ENCODE results near the gene GALNTL6.

Gene GALNTL6

GRCh38 chr4:172124656-172125308 lies 311.6 kb downstream of the GALNTL6 start:
- no peak for DNase-seq (ENCODE audit: low spot score)

- DNase-seq (ENCODE audit: low spot score), result no peak
Measured at GRCh38 chr4:172125443-172125842, 312.2 kb downstream of the GALNTL6 start.

- no peak for DNase-seq (ENCODE audit: low spot score)
Measured at GRCh38 chr4:172127168-172127567, 314.0 kb downstream of the GALNTL6 start.

- DNase-seq (ENCODE audit: low spot score), result no peak
Measured at GRCh38 chr4:172129593-172129992, 316.4 kb downstream of the GALNTL6 start.

- DNase-seq (ENCODE audit: low spot score), result no peak
Measured at GRCh38 chr4:172134521-172134920, 321.3 kb downstream of the GALNTL6 start.

GRCh38 chr4:172141025-172141424 lies 327.8 kb downstream of the GALNTL6 start:
- no peak for DNase-seq (ENCODE audit: low spot score)

GRCh38 chr4:172142281-172142741 lies 329.1 kb downstream of the GALNTL6 start:
- no peak for DNase-seq (ENCODE audit: low spot score)

GRCh38 chr4:172143605-172144314 lies 330.6 kb downstream of the GALNTL6 start:
- no peak for DNase-seq (ENCODE audit: low spot score)

- DNase-seq (ENCODE audit: low spot score), result no peak
Measured at GRCh38 chr4:172147687-172148086, 334.5 kb downstream of the GALNTL6 start.

GRCh38 chr4:172149329-172149728 lies 336.1 kb downstream of the GALNTL6 start:
- DNase-seq (ENCODE audit: low spot score), result no peak

- DNase-seq (ENCODE audit: low spot score), result no peak
Measured at GRCh38 chr4:172152284-172152683, 339.1 kb downstream of the GALNTL6 start.

GRCh38 chr4:172153719-172154118 lies 340.5 kb downstream of the GALNTL6 start:
- DNase-seq (ENCODE audit: low spot score), result no peak

- no peak for DNase-seq (ENCODE audit: low spot score)
Measured at GRCh38 chr4:172155838-172156345, 342.7 kb downstream of the GALNTL6 start.

- no peak for DNase-seq (ENCODE audit: low spot score)
Measured at GRCh38 chr4:172157946-172158345, 344.7 kb downstream of the GALNTL6 start.

GRCh38 chr4:172163215-172163614 lies 350.0 kb downstream of the GALNTL6 start:
- DNase-seq (ENCODE audit: low spot score), result no peak

GRCh38 chr4:172168888-172169287 lies 355.7 kb downstream of the GALNTL6 start:
- DNase-seq (ENCODE audit: low spot score), result peak; percentile 4

GRCh38 chr4:172169871-172170270 lies 356.7 kb downstream of the GALNTL6 start:
- no peak for DNase-seq (ENCODE audit: low spot score)

GRCh38 chr4:172173206-172173605 lies 360.0 kb downstream of the GALNTL6 start:
- peak; percentile 7 for DNase-seq (ENCODE audit: low spot score)

GRCh38 chr4:172177382-172177781 lies 364.2 kb downstream of the GALNTL6 start:
- no peak for DNase-seq (ENCODE audit: low spot score)

GRCh38 chr4:172188248-172188988 lies 375.2 kb downstream of the GALNTL6 start:
- no peak for DNase-seq (ENCODE audit: low spot score)

GRCh38 chr4:172202480-172203076 lies 389.4 kb downstream of the GALNTL6 start:
- DNase-seq (ENCODE audit: low spot score), result peak; percentile 33

- no peak for DNase-seq (ENCODE audit: low spot score)
Measured at GRCh38 chr4:172207258-172207657, 394.1 kb downstream of the GALNTL6 start.

Measured in hepatic stellate cell (primary cell).